Neural cell (in vitro differentiated cells): ENCODE results near the gene CREBBP. TPM values are rescaled to one million over a fixed set of nuclear protein-coding genes. Genes with fewer than 3 reads are reported as not detected.

Source experiments
- H2AFZ ChIP-seq: fragments of 200-600, 300-800 bp; sonication (generic), shearing (Covaris generic); 2 replicates; pipeline ENCODE4 v1.6.0; 2014; ENCODE audit warnings: low read depth, mild to moderate bottlenecking, antibody characterized with exemption, low read length, moderate library complexity
- H3F3A ChIP-seq: fragments of 200-600 bp; shearing (Covaris generic); 2 replicates; pipeline ENCODE4 v1.6.1; 2016; ENCODE audit warnings: mild to moderate bottlenecking, moderate library complexity, mixed read lengths, antibody characterized with exemption, low read length; ENCODE audit not compliant: insufficient read depth, poor library complexity, severe bottlenecking
- H3K27ac ChIP-seq: fragments of 200-600, 300-800 bp; sonication (generic), shearing (Covaris generic); 2 replicates; pipeline ENCODE4 v1.5.1; 2014; ENCODE audit warnings: mild to moderate bottlenecking, low read length, moderate library complexity
- H3K27me3 ChIP-seq: fragments of 300-800, 200-600 bp; sonication (generic), shearing (Covaris generic); 2 replicates; pipeline ENCODE4 v1.6.0; 2014; ENCODE audit warnings: mild to moderate bottlenecking, low read depth, low read length, moderate library complexity; ENCODE audit not compliant: insufficient read depth
- H3K36me3 ChIP-seq: fragments of 300-800, 200-600 bp; sonication (generic), shearing (Covaris generic); 2 replicates; pipeline ENCODE4 v1.5.1; 2014; ENCODE audit warnings: mild to moderate bottlenecking, antibody characterized with exemption, low read length, moderate library complexity; ENCODE audit not compliant: insufficient read depth
- H3K4me2 ChIP-seq: fragments of 300-800, 200-600 bp; sonication (generic), shearing (Covaris generic); 2 replicates; pipeline ENCODE4 v1.6.0; 2014; ENCODE audit warnings: mild to moderate bottlenecking, low read length
- H3K4me3 ChIP-seq: fragments of 300-800, 200-600 bp; sonication (generic), shearing (Covaris generic); 2 replicates; pipeline ENCODE4 v1.5.1; 2014; ENCODE audit warnings: mild to moderate bottlenecking, low read length, moderate library complexity
- H3K79me2 ChIP-seq: fragments of 200-600 bp; shearing (Covaris generic); replicated peaks from 2 replicates; pipeline ENCODE4 v1.6.0; 2014; ENCODE audit warnings: mild to moderate bottlenecking, low read length, moderate library complexity; ENCODE audit not compliant: insufficient read depth
- H3K9ac ChIP-seq: fragments of 300-800, 200-600 bp; sonication (generic), shearing (Covaris generic); 2 replicates; pipeline ENCODE4 v1.6.1; 2016; ENCODE audit warnings: mild to moderate bottlenecking, low read length, mixed read lengths
- H3K9me2 ChIP-seq: fragments of 200-600 bp; shearing (Covaris generic); 2 replicates; pipeline ENCODE4 v1.6.1; 2016; ENCODE audit warnings: mild to moderate bottlenecking, low read length, mixed read lengths; ENCODE audit not compliant: insufficient read depth
- H3K9me3 ChIP-seq: fragments of 200-600, 300-800 bp; sonication (generic), shearing (Covaris generic); 2 replicates; pipeline ENCODE4 v1.6.1; 2016; ENCODE audit warnings: mild to moderate bottlenecking, mixed run types, low read length, moderate library complexity, mixed read lengths
- H4K20me1 ChIP-seq: fragments of 200-600 bp; shearing (Covaris generic); 2 replicates; pipeline ENCODE4 v1.6.1; 2016; ENCODE audit warnings: mild to moderate bottlenecking, mixed run types; ENCODE audit not compliant: insufficient read depth
- CTCF ChIP-seq: fragments of 450-650 bp; IDR thresholded peaks from 2 replicates; pipeline ENCODE4 v1.5.1; 2014; ENCODE audit warnings: antibody characterized with exemption, mild to moderate bottlenecking, moderate library complexity; ENCODE audit not compliant: poor library complexity, severe bottlenecking
- EP300 ChIP-seq: fragments of 450-650 bp; conservative IDR thresholded peaks from 2 replicates; pipeline ENCODE4 v1.6.1; 2014; ENCODE audit warnings: antibody characterized with exemption, mild to moderate bottlenecking, moderate library complexity; ENCODE audit not compliant: poor library complexity, severe bottlenecking
- EZH2 ChIP-seq: fragments of 200-600, 300-800 bp; shearing (Covaris generic), sonication (generic); IDR thresholded peaks from 2 replicates; pipeline ENCODE4 v1.6.1; 2014; ENCODE audit warnings: antibody characterized with exemption, low read length, borderline replicate concordance, mild to moderate bottlenecking; ENCODE audit not compliant: insufficient read depth, poor library complexity, severe bottlenecking
- MXI1 ChIP-seq: fragments of 450-650 bp; conservative IDR thresholded peaks from 2 replicates; pipeline ENCODE4 v1.6.1; 2014; ENCODE audit warnings: antibody characterized with exemption, mild to moderate bottlenecking; ENCODE audit not compliant: poor library complexity, severe bottlenecking
- POLR2AphosphoS5 ChIP-seq: IDR thresholded peaks from 2 replicates; pipeline ENCODE4 v1.6.1; 2012
- RAD21 ChIP-seq: fragments of 450-650 bp; conservative IDR thresholded peaks from 2 replicates; pipeline ENCODE4 v1.6.1; 2014; ENCODE audit warnings: antibody characterized with exemption, mild to moderate bottlenecking, moderate library complexity
- SMC3 ChIP-seq: fragments of 450-650 bp; conservative IDR thresholded peaks from 2 replicates; pipeline ENCODE4 v1.6.1; 2014; ENCODE audit warnings: antibody characterized with exemption, mild to moderate bottlenecking, moderate library complexity; ENCODE audit not compliant: poor library complexity
- TAF1 ChIP-seq: IDR thresholded peaks from 2 replicates; pipeline ENCODE4 v1.6.1; 2012; ENCODE audit warnings: low read depth
- polyA plus RNA-seq: library from polyadenylated mRNA; depleted of rRNA; stranded (reverse); fragments of >200 nt; gene quantifications from 2 replicates; pipeline ENCODE4 v1.2.3, GENCODE V29; 2014
- TF ChIP-seq, protein P1 (sequence below): IDR thresholded peaks from 2 replicates; pipeline ENCODE4 v1.6.1; 2012; ENCODE audit warnings: borderline replicate concordance

The CREBBP gene
- polyA plus RNA-seq, 1 donor from 2014 or later: 3.3 TPM

- TF ChIP-seq RAD21 (no peak), CTCF (no peak), MXI1 (no peak), SMC3 (no peak), EP300 (no peak), TAF1 (no peak), EZH2 (no peak), POLR2AphosphoS5 (no peak)
- TF ChIP-seq, protein P1, sequence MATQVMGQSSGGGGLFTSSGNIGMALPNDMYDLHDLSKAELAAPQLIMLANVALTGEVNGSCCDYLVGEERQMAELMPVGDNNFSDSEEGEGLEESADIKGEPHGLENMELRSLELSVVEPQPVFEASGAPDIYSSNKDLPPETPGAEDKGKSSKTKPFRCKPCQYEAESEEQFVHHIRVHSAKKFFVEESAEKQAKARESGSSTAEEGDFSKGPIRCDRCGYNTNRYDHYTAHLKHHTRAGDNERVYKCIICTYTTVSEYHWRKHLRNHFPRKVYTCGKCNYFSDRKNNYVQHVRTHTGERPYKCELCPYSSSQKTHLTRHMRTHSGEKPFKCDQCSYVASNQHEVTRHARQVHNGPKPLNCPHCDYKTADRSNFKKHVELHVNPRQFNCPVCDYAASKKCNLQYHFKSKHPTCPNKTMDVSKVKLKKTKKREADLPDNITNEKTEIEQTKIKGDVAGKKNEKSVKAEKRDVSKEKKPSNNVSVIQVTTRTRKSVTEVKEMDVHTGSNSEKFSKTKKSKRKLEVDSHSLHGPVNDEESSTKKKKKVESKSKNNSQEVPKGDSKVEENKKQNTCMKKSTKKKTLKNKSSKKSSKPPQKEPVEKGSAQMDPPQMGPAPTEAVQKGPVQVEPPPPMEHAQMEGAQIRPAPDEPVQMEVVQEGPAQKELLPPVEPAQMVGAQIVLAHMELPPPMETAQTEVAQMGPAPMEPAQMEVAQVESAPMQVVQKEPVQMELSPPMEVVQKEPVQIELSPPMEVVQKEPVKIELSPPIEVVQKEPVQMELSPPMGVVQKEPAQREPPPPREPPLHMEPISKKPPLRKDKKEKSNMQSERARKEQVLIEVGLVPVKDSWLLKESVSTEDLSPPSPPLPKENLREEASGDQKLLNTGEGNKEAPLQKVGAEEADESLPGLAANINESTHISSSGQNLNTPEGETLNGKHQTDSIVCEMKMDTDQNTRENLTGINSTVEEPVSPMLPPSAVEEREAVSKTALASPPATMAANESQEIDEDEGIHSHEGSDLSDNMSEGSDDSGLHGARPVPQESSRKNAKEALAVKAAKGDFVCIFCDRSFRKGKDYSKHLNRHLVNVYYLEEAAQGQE: no peak
- Histone ChIP-seq H2AFZ (no peak overlapping the region), H3F3A (no peaks in the 10 kb centered on the region), H3K4me3 (no peak overlapping the region), H4K20me1 (no peaks in the 10 kb centered on the region), H3K4me2 (no peak overlapping the region), H3K36me3 (no peaks in the 10 kb centered on the region), H3K79me2 (no peaks in the 10 kb centered on the region), H3K27ac (no peak overlapping the region), H3K9me2 (no peaks in the 10 kb centered on the region), H3K9ac (no peak overlapping the region), H3K9me3 (no peaks in the 10 kb centered on the region), H3K27me3 (no peaks in the 10 kb centered on the region)
These were observed 24.4 kb upstream of the CREBBP start for GRCh38 chr16:3904875-3905274.

DNA sequence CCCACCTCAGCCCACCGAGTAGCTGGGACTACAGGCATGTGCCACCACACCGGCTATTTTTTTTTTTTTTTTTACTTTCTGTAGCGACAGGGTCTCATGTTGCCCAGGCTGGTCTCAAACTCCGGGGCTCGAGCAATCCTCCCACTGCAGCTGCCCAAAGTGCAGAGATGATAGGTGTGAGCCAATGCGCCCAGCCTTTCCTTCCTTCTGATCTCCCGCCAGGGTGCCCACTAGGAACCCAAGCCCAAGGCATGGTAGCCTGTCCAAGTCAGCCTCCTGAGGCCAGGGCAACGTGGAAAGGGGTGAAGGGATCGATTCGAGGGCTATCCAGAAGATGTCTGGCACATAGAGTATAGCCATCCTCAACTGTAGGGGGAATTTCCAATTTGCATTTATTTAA lies 9.6 kb upstream of the CREBBP start:
- no peak overlapping the region for H3K27ac ChIP-seq
- H4K20me1 ChIP-seq: no peaks in the 10 kb centered on the region
- H3F3A ChIP-seq: no peaks in the 10 kb centered on the region
- H2AFZ ChIP-seq: no peak overlapping the region
- peaks cover 3% of the 10 kb centered on the region for H3K9me3 ChIP-seq
- H3K27me3 ChIP-seq: no peaks in the 10 kb centered on the region
- no peak overlapping the region for H3K4me2 ChIP-seq
- H3K9me2 ChIP-seq: no peaks in the 10 kb centered on the region
- H3K36me3 ChIP-seq: no peaks in the 10 kb centered on the region
- H3K9ac ChIP-seq: no peak overlapping the region
- H3K4me3 ChIP-seq: no peak overlapping the region
- TF ChIP-seq, protein P1: no peak
- TF ChIP-seq EZH2 (no peak), SMC3 (no peak), POLR2AphosphoS5 (no peak), TAF1 (no peak), MXI1 (no peak), CTCF (no peak), EP300 (no peak), RAD21 (no peak)
- no peaks in the 10 kb centered on the region for H3K79me2 ChIP-seq
